Neuron (in vitro differentiated cells): Measurements from ENCODE around the gene FXYD6.

ENCODE experiments used
- H2AFZ ChIP-seq: one replicate; pipeline ENCODE4 v1.6.1; 2013; ENCODE audit warnings: low read depth, mild to moderate bottlenecking, inconsistent platforms, low read length, moderate library complexity
- H3K27me3 ChIP-seq: one replicate; pipeline ENCODE4 v1.6.1; 2013; ENCODE audit warnings: low read length; ENCODE audit not compliant: insufficient read depth
- H3K36me3 ChIP-seq: one replicate; pipeline ENCODE4 v1.6.1; 2013; ENCODE audit warnings: low read length; ENCODE audit not compliant: insufficient read depth
- H3K4me1 ChIP-seq: one replicate; pipeline ENCODE4 v1.6.1; 2013; ENCODE audit warnings: low read length; ENCODE audit not compliant: insufficient read depth
- H3K4me3 ChIP-seq: 2 replicates; pipeline ENCODE4 v1.5.1; 2013; ENCODE audit warnings: mild to moderate bottlenecking, low read length, moderate library complexity
- H3K9me3 ChIP-seq: one replicate; pipeline ENCODE4 v1.6.1; 2013; ENCODE audit warnings: low read length

The FXYD6 gene

DNA sequence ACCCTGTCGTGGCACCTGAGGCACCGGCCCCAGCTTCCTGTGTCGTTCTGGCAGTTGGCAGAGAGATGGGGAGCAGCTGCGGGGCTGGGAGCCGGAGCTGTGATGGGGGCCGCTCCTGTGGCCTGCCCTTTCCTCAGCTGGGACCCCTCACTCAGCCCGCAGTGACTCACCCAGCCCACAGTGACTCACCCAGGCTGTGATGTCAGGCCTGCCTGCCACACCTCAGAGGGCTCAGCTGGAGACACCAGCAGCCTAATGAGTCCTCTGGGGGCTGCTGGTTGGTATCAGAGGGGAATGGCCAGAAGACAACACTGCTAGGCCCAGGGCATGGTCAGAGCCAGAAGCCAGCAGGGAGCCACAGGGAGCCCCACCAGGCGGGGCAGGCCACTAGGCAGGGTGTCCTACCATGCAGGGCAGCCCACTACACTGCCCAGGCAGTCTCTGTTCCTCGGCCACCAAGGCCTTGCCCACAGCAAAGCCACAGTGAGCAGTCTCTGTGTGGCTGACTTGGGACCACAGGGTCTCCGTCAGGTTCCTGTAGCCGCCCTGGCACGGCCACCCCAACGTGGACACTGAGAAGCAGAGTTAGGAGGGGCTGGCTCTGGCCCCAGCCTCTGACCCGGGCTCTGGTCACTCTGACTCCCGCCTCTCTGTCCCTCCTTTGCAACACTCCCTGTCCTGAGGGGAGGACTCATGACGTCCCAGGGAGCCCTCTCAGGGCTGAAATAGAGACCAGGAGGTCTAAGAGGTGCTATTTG, 47.7 kb downstream of the FXYD6 start:
- H3K36me3 ChIP-seq, result no peaks in the 10 kb centered on the region
- H3K4me1 ChIP-seq, result peaks cover 12% of the 10 kb centered on the region
- no peak overlapping the region for H2AFZ ChIP-seq
- H3K4me3 ChIP-seq, result no peak overlapping the region
- no peaks in the 10 kb centered on the region for H3K9me3 ChIP-seq
- H3K27me3 ChIP-seq, result peaks cover 10% of the 10 kb centered on the region

DNA sequence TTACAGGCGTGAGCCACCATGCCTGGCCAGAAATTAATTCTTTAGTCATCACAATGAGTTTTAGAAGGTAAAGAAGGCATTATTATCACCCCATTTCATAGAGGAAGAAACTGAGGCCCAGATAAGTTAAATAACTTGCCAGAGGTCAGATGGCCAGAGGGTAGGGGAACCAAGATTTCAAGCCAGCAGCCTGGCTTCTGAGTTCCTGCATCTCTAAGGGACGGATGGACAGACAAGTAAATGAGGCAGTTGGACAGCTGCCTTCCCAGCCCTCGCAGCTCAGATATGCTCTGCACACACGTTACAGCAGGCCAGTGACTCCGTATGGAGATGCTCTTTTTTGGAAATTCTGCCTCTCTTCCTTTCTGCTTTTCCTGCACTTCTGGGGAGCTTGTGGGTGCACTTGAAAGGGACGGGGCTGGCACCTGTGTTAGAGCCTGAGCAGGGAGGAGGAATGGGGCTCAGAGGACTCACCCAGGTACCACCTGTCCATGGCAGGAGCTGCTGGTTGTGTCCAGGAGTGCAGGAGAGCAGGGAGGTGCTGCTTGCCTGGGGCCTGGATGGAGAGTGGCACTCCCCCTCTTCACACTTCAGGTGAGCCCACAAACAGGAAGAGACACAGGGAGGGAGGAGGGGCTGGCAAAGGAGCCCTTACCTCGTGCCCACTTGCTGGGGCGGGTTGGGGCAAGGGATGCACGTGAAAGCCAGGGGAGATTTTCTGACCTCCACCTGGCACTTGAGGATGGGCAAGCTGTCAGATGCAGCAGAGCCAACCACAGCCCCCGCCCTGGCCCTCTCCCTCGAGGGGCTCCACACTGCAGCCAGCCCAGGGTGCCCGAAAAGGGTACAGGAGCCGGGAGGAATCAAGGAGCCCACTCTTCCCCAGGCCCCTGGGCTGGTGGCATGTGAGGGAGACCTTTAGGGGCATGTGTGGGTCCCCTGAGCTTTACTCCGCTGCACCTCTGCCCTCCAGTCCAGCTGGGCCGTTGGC, 48.6 kb downstream of the FXYD6 start:
- Histone ChIP-seq H3K27me3 (peaks cover 17% of the 10 kb centered on the region), H3K9me3 (no peaks in the 10 kb centered on the region), H3K4me1 (peaks cover 12% of the 10 kb centered on the region), H3K4me3 (no peak overlapping the region), H2AFZ (no peak overlapping the region), H3K36me3 (no peaks in the 10 kb centered on the region)

DNA sequence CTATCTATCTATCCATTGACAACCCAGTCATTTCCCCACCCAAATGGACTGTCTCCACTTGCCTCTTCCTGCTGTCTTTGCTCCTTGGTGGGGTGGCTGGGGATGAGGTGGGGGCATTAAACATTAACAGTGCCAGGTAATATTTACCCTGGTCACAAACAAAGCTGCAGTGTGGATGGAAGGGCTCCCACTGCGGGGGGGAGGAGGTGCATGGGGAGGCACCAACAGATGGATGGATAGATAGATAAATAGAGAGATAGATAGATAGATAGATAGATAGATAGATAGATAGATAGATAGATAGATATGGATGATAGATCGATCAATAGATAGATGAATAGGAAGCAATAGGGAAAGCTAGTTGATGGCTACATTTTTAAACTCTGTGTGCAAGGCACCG, 49.6 kb downstream of the FXYD6 start:
- no peaks in the 10 kb centered on the region for H3K9me3 ChIP-seq
- H3K4me3 ChIP-seq, result no peak overlapping the region
- H2AFZ ChIP-seq, result no peak overlapping the region
- peaks cover 11% of the 10 kb centered on the region for H3K4me1 ChIP-seq
- no peaks in the 10 kb centered on the region for H3K36me3 ChIP-seq
- peaks cover 20% of the 10 kb centered on the region for H3K27me3 ChIP-seq

DNA sequence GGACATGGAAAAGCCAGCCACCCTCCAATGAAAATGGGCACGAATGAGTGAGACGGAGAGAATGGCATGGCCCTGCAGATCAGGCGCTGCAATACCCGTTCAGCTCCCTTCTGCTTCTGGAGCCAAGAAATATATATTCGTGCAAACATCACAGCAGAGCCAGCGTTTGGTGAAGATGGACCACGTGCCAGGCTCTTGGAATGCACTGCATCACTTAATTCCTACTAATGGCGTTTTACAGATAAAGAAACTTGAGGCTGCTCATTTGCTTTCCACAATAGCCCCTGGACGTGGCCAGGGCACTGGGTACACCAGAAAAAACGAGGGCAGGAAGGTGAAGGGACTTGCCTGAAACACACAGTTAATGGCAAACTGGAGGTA, 50.3 kb downstream of the FXYD6 start:
- H3K4me3 ChIP-seq, result no peak overlapping the region
- peaks cover 20% of the 10 kb centered on the region for H3K27me3 ChIP-seq
- H3K36me3 ChIP-seq, result no peaks in the 10 kb centered on the region
- H3K9me3 ChIP-seq, result no peaks in the 10 kb centered on the region
- peaks cover 5% of the 10 kb centered on the region for H3K4me1 ChIP-seq
- no peak overlapping the region for H2AFZ ChIP-seq

DNA sequence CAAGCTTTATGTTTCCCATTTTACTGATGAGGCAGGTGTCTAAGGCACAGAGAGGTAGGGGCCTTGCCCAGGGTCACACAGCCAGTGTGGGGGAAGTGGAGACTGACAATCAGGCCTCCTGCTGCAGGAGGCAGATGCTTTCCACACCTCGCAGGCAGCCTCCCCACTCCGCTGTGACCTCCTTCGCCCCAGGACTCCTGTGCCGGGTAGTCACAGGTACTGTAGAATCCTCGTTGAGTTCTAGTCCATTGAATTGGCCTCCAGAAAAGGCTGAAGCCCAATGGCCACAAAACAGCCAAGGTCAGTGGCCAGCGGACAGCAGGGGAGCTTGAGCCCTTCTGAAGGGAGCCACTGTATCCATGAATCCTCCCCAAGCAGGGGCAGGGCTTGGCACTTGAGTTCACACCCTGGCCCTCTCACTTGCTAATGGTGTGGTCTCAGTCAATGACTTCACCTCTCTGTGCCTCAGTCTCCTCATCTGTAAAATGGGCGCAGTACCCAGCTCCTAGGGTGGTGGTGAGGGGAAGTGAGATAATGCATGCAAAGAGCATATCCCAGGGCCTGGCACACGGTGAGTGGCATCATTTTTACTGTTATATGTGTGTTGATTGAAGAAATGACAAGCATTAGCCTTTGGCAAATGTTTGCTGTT, 50.8 kb downstream of the FXYD6 start:
- H3K27me3 ChIP-seq, result peaks cover 20% of the 10 kb centered on the region
- H3K9me3 ChIP-seq, result no peaks in the 10 kb centered on the region
- H3K36me3 ChIP-seq, result no peaks in the 10 kb centered on the region
- H3K4me3 ChIP-seq, result no peak overlapping the region
- H3K4me1 ChIP-seq, result peaks cover 5% of the 10 kb centered on the region
- no peak overlapping the region for H2AFZ ChIP-seq

DNA sequence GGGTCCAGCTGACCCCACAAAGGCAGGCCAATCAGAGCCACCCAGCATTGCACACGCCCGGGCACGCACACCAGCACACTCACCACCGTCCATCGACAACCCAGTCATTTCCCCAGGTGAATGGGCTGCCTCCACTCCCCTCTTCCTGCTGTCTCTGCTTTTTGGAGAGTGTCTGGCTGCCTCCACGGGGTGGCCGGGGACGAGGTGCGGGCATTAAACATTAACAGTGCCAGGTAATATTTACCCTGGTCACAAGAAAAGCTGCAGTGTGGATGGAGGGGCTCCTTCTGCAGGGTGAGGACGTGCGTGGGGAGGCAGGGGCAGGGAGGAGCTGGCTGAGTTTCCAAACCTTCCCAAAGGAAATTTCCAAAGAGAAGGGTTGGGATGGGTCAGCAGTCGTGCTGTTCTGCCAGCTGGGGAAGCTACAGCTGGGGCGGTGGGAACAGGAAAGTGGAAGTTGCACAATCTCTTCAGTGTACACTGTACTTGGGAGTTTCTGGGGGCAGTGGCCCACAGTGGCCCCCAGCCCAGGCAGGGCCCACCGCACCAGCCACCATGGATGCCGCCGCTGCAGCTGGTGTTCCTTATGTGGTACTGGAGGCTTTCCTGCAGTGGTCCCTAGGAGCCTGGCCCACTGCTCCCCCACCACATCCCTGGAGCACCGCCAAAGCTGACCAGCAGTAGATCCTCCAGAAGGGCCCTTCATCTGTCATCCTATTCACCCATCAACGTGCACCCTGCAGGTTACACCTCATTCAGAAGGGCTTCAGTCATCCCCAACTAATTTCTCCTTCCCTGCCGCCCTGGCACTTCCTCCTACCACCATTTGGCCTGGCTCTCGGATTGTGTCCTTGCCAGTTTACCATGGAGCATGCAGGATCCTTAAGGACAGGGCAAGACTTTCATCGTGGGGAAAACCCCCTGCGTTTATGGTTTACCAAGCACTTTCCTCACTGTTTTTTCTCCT, 51.6 kb downstream of the FXYD6 start, which contains the start of gene FXYD2:
Gene FXYD2 (minus strand): TSS at position 174 of the 967 bp plus-strand sequence. CDS start 66 bp downstream, at position 108.
- Histone ChIP-seq H3K4me3 (no peak within 1 kb of the TSS), H3K4me1 (peaks cover 5% of the 10 kb centered on the region), H3K9me3 (no peaks in the 10 kb centered on the region), H2AFZ (no peak within 1 kb of the TSS), H3K27me3 (peaks cover 20% of the 10 kb centered on the region), H3K36me3 (no peaks in the 10 kb centered on the region)

DNA sequence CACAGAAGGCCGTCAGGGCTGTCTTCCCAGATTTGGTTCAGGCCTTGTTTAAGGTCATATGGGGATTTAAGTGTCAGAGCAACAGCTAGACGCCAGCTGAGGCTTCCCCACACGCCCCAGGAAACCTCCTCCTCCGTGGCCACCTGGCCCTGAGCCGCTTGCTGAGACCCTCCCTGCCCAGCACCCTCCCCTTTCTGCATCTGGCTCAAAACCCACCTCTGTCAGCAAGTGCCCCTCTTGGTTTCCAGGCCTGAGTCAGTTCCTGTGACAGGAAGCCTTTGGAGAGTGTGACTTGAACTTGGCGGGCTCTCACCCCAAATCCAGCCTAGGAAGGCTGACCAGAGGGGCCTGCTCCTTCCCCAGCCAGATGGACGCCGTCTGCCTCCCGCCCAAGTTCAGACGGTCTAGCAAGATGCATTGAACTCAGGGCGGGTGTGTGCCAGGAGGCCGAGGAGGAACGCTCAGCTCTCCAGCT, 52.5 kb downstream of the FXYD6 start:
- no peaks in the 10 kb centered on the region for H3K9me3 ChIP-seq

DNA sequence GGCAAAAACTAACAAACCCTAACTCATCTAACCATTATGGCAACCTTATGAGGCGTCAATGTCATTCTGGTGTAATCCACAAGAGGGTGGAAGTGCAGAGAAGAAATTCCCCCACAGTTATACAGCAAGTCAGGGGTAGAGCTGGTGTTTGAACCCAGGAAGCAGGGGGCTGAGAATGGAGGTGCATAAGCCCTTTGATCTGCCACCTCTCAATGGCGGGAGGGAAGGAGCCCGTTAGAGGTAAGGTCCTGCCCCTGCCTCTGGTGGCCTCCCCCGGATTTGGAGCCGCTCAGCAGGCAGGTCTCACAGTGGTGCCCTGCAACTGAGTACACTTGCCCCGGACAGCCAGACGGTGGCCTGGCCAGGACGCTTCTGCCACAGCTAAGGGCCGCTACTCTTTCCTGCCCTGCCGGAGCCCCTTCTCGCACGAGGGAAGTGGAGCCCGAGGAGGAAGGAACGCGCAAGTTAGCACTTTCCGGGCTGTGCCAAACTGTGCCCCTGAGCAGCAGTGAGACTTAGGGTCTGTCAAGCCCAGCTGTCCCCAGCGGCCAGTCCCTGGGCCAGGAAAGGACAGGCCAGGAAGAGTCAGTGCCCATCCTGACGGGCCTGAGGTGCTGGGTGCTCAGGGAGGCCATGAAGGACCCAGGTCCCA, 53.0 kb downstream of the FXYD6 start:
- H3K27me3 ChIP-seq, result peaks cover 20% of the 10 kb centered on the region
- no peaks in the 10 kb centered on the region for H3K36me3 ChIP-seq
- H3K9me3 ChIP-seq, result no peaks in the 10 kb centered on the region
- no peaks in the 10 kb centered on the region for H3K4me1 ChIP-seq
- no peak overlapping the region for H2AFZ ChIP-seq
- no peak overlapping the region for H3K4me3 ChIP-seq

More for the DNA sequence above, 52.5 kb downstream of the FXYD6 start:
- Histone ChIP-seq H3K36me3 (no peaks in the 10 kb centered on the region), H3K4me3 (no peak overlapping the region), H3K4me1 (peaks cover 3% of the 10 kb centered on the region), H3K27me3 (peaks cover 20% of the 10 kb centered on the region), H2AFZ (no peak overlapping the region)

DNA sequence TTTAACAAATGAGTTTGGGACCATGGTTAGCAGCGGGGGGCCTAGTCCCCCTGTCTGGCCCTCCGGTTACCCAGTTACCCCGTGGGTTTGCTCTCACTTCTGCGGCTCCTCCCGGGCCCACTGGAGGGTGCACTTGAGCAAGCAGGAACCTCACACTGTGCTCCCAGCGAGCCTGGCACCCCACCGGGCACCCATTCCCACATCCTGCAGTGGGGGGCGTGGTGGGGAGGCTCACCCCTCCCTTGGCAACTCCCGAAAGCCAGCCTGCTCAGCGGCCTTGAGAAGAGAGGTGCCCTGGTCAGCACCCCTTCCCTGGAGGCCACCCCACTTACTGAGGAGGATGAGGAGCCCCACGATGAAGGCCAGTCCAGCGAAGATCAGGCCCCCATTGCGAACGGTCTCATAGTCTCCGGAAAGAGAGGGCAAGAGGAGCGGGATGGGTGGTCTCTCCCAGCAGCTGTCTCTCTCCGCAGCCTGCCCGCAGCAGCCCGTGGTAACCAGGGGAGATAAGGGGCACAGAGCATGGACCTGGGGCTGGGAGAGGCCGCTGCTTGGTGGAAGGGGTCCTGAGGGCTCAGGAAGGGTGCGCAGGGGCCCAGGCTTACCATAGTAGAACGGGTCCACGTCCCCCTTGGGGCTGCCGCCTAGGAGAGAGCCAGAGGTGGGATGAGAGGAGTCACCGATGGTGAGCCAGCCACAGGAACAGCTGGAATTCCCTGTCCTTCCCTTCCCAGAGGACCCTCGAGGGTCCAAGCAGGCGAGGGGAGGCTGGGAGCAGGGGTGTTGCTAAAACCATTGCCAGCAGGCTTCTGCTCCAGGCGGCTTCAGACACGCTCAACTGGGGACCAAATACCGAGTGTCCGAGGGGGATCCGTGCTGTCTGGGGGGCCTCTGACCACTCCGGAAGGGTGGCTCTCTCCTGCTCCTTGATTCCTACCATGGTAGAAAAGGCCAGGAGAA, 54.1 kb downstream of the FXYD6 start:
- Histone ChIP-seq H3K4me3 (no peak overlapping the region), H2AFZ (no peak overlapping the region), H3K9me3 (no peaks in the 10 kb centered on the region), H3K4me1 (peaks cover 3% of the 10 kb centered on the region), H3K36me3 (no peaks in the 10 kb centered on the region), H3K27me3 (peaks cover 20% of the 10 kb centered on the region)

DNA sequence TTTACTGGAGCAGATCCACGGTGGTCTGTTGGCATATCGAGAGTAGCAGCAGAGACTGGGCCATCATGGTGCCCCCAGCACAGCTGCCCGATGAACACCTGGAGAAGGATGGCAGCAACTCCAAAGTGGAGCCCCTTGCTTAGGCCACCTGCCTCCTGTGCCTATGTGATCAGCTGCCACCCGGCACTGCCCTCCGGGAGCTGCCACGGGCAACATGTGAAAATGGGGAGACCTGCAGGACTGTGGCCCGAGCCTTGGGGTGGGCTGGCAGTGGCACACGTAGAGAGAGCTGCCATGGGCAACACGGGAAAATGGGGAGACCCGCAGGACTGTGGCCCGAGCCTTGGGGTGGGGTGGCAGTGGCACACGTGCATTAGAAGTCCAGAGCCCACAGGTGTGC, 55.0 kb downstream of the FXYD6 start:
- H3K4me1 ChIP-seq, result peaks cover 9% of the 10 kb centered on the region
- H3K36me3 ChIP-seq, result no peaks in the 10 kb centered on the region
- no peaks in the 10 kb centered on the region for H3K9me3 ChIP-seq
- H3K27me3 ChIP-seq, result peaks cover 20% of the 10 kb centered on the region
- H3K4me3 ChIP-seq, result no peak overlapping the region
- H2AFZ ChIP-seq, result no peak overlapping the region

DNA sequence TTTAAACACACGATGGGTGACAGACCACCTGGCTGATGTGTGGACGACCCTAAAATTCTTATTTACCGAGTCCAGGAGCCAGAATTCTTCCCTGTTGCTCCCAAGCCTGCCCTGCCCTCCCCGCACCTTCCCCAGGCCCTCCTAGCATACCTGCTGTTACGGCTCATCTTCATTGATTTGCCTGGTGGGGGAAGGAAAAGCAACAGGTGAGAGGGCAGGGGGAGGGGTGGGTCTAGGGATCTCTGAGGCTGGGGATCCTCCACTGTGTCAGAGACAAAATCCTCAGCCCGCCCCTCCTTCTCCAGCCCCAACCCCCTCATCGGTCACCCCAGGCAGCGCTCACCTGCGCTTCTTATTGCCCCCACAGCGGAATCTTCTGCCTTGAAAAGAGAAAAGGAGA, 55.9 kb downstream of the FXYD6 start:
- Histone ChIP-seq H3K4me1 (peaks cover 18% of the 10 kb centered on the region), H2AFZ (no peak overlapping the region), H3K9me3 (no peaks in the 10 kb centered on the region), H3K36me3 (no peaks in the 10 kb centered on the region), H3K4me3 (no peak overlapping the region), H3K27me3 (peaks cover 20% of the 10 kb centered on the region)
